Neural cell (in vitro differentiated cells): ENCODE measurements around the gene SP3. TPM values are rescaled to one million over a fixed set of nuclear protein-coding genes. Genes with fewer than 3 reads are reported as not detected.

ENCODE experiments used
- H2AFZ ChIP-seq: fragments of 200-600, 300-800 bp; sonication (generic), shearing (Covaris generic); 2 replicates; pipeline ENCODE4 v1.6.0; 2014; ENCODE audit warnings: low read depth, mild to moderate bottlenecking, antibody characterized with exemption, low read length, moderate library complexity
- H3F3A ChIP-seq: fragments of 200-600 bp; shearing (Covaris generic); 2 replicates; pipeline ENCODE4 v1.6.1; 2016; ENCODE audit warnings: mild to moderate bottlenecking, moderate library complexity, mixed read lengths, antibody characterized with exemption, low read length; ENCODE audit not compliant: insufficient read depth, poor library complexity, severe bottlenecking
- H3K27ac ChIP-seq: fragments of 200-600, 300-800 bp; sonication (generic), shearing (Covaris generic); 2 replicates; pipeline ENCODE4 v1.5.1; 2014; ENCODE audit warnings: mild to moderate bottlenecking, low read length, moderate library complexity
- H3K27me3 ChIP-seq: fragments of 300-800, 200-600 bp; sonication (generic), shearing (Covaris generic); 2 replicates; pipeline ENCODE4 v1.6.0; 2014; ENCODE audit warnings: mild to moderate bottlenecking, low read depth, low read length, moderate library complexity; ENCODE audit not compliant: insufficient read depth
- H3K36me3 ChIP-seq: fragments of 300-800, 200-600 bp; sonication (generic), shearing (Covaris generic); 2 replicates; pipeline ENCODE4 v1.5.1; 2014; ENCODE audit warnings: mild to moderate bottlenecking, antibody characterized with exemption, low read length, moderate library complexity; ENCODE audit not compliant: insufficient read depth
- H3K4me2 ChIP-seq: fragments of 300-800, 200-600 bp; sonication (generic), shearing (Covaris generic); 2 replicates; pipeline ENCODE4 v1.6.0; 2014; ENCODE audit warnings: mild to moderate bottlenecking, low read length
- H3K4me3 ChIP-seq: fragments of 300-800, 200-600 bp; sonication (generic), shearing (Covaris generic); 2 replicates; pipeline ENCODE4 v1.5.1; 2014; ENCODE audit warnings: mild to moderate bottlenecking, low read length, moderate library complexity
- H3K79me2 ChIP-seq: fragments of 200-600 bp; shearing (Covaris generic); replicated peaks from 2 replicates; pipeline ENCODE4 v1.6.0; 2014; ENCODE audit warnings: mild to moderate bottlenecking, low read length, moderate library complexity; ENCODE audit not compliant: insufficient read depth
- H3K9ac ChIP-seq: fragments of 300-800, 200-600 bp; sonication (generic), shearing (Covaris generic); 2 replicates; pipeline ENCODE4 v1.6.1; 2016; ENCODE audit warnings: mild to moderate bottlenecking, low read length, mixed read lengths
- H3K9me2 ChIP-seq: fragments of 200-600 bp; shearing (Covaris generic); 2 replicates; pipeline ENCODE4 v1.6.1; 2016; ENCODE audit warnings: mild to moderate bottlenecking, low read length, mixed read lengths; ENCODE audit not compliant: insufficient read depth
- H3K9me3 ChIP-seq: fragments of 200-600, 300-800 bp; sonication (generic), shearing (Covaris generic); 2 replicates; pipeline ENCODE4 v1.6.1; 2016; ENCODE audit warnings: mild to moderate bottlenecking, mixed run types, low read length, moderate library complexity, mixed read lengths
- H4K20me1 ChIP-seq: fragments of 200-600 bp; shearing (Covaris generic); 2 replicates; pipeline ENCODE4 v1.6.1; 2016; ENCODE audit warnings: mild to moderate bottlenecking, mixed run types; ENCODE audit not compliant: insufficient read depth
- EP300 ChIP-seq: fragments of 450-650 bp; conservative IDR thresholded peaks from 2 replicates; pipeline ENCODE4 v1.6.1; 2014; ENCODE audit warnings: antibody characterized with exemption, mild to moderate bottlenecking, moderate library complexity; ENCODE audit not compliant: poor library complexity, severe bottlenecking
- EZH2 ChIP-seq: fragments of 200-600, 300-800 bp; shearing (Covaris generic), sonication (generic); IDR thresholded peaks from 2 replicates; pipeline ENCODE4 v1.6.1; 2014; ENCODE audit warnings: antibody characterized with exemption, low read length, borderline replicate concordance, mild to moderate bottlenecking; ENCODE audit not compliant: insufficient read depth, poor library complexity, severe bottlenecking
- MXI1 ChIP-seq: fragments of 450-650 bp; conservative IDR thresholded peaks from 2 replicates; pipeline ENCODE4 v1.6.1; 2014; ENCODE audit warnings: antibody characterized with exemption, mild to moderate bottlenecking; ENCODE audit not compliant: poor library complexity, severe bottlenecking
- POLR2AphosphoS5 ChIP-seq: IDR thresholded peaks from 2 replicates; pipeline ENCODE4 v1.6.1; 2012
- RAD21 ChIP-seq: fragments of 450-650 bp; conservative IDR thresholded peaks from 2 replicates; pipeline ENCODE4 v1.6.1; 2014; ENCODE audit warnings: antibody characterized with exemption, mild to moderate bottlenecking, moderate library complexity
- SMC3 ChIP-seq: fragments of 450-650 bp; conservative IDR thresholded peaks from 2 replicates; pipeline ENCODE4 v1.6.1; 2014; ENCODE audit warnings: antibody characterized with exemption, mild to moderate bottlenecking, moderate library complexity; ENCODE audit not compliant: poor library complexity
- TAF1 ChIP-seq: IDR thresholded peaks from 2 replicates; pipeline ENCODE4 v1.6.1; 2012; ENCODE audit warnings: low read depth
- polyA plus RNA-seq: library from polyadenylated mRNA; depleted of rRNA; stranded (reverse); fragments of >200 nt; gene quantifications from 2 replicates; pipeline ENCODE4 v1.2.3, GENCODE V29; 2014
- TF ChIP-seq, protein P1 (sequence below): fragments of 450-650 bp; IDR thresholded peaks from 2 replicates; pipeline ENCODE4 v1.5.1; 2014; ENCODE audit warnings: antibody characterized with exemption, mild to moderate bottlenecking, moderate library complexity; ENCODE audit not compliant: poor library complexity, severe bottlenecking
- TF ChIP-seq, protein P2 (sequence below): IDR thresholded peaks from 2 replicates; pipeline ENCODE4 v1.6.1; 2012; ENCODE audit warnings: borderline replicate concordance

The SP3 gene
- polyA plus RNA-seq, 1 donor from 2014 or later: 57.8 TPM

DNA sequence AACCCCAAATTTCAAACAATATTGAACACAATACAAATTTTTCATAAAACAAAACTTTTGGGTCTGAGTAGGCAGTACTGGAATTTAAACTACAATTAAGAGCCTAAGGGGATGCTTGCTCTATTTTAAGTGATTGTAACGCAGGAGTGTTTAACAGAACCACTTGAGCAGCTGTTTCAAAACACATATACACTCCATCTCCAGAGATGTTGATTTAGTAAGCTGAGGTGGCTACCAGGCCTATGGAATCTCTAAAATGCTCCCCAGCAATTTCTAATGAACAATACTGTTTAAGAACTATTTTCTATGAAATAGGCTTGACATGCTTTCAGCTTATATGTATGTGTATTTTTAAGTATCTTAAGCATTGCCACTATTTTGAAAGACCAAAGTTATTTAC lies 58.5 kb downstream of the SP3 start:
- Histone ChIP-seq H3K4me3 (no peak overlapping the region), H3K9me3 (no peaks in the 10 kb centered on the region), H3K79me2 (no peaks in the 10 kb centered on the region), H3K36me3 (peaks cover 5% of the 10 kb centered on the region), H3F3A (no peaks in the 10 kb centered on the region), H3K9ac (no peak overlapping the region), H3K27me3 (no peaks in the 10 kb centered on the region), H3K4me2 (no peak overlapping the region), H4K20me1 (no peaks in the 10 kb centered on the region), H2AFZ (no peak overlapping the region), H3K27ac (no peak overlapping the region), H3K9me2 (no peaks in the 10 kb centered on the region)
- TF ChIP-seq MXI1 (no peak), EP300 (no peak), EZH2 (no peak), TAF1 (no peak), SMC3 (no peak), POLR2AphosphoS5 (no peak), RAD21 (no peak)
- TF ChIP-seq, protein P1, sequence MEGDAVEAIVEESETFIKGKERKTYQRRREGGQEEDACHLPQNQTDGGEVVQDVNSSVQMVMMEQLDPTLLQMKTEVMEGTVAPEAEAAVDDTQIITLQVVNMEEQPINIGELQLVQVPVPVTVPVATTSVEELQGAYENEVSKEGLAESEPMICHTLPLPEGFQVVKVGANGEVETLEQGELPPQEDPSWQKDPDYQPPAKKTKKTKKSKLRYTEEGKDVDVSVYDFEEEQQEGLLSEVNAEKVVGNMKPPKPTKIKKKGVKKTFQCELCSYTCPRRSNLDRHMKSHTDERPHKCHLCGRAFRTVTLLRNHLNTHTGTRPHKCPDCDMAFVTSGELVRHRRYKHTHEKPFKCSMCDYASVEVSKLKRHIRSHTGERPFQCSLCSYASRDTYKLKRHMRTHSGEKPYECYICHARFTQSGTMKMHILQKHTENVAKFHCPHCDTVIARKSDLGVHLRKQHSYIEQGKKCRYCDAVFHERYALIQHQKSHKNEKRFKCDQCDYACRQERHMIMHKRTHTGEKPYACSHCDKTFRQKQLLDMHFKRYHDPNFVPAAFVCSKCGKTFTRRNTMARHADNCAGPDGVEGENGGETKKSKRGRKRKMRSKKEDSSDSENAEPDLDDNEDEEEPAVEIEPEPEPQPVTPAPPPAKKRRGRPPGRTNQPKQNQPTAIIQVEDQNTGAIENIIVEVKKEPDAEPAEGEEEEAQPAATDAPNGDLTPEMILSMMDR: no peak
- TF ChIP-seq, protein P2, sequence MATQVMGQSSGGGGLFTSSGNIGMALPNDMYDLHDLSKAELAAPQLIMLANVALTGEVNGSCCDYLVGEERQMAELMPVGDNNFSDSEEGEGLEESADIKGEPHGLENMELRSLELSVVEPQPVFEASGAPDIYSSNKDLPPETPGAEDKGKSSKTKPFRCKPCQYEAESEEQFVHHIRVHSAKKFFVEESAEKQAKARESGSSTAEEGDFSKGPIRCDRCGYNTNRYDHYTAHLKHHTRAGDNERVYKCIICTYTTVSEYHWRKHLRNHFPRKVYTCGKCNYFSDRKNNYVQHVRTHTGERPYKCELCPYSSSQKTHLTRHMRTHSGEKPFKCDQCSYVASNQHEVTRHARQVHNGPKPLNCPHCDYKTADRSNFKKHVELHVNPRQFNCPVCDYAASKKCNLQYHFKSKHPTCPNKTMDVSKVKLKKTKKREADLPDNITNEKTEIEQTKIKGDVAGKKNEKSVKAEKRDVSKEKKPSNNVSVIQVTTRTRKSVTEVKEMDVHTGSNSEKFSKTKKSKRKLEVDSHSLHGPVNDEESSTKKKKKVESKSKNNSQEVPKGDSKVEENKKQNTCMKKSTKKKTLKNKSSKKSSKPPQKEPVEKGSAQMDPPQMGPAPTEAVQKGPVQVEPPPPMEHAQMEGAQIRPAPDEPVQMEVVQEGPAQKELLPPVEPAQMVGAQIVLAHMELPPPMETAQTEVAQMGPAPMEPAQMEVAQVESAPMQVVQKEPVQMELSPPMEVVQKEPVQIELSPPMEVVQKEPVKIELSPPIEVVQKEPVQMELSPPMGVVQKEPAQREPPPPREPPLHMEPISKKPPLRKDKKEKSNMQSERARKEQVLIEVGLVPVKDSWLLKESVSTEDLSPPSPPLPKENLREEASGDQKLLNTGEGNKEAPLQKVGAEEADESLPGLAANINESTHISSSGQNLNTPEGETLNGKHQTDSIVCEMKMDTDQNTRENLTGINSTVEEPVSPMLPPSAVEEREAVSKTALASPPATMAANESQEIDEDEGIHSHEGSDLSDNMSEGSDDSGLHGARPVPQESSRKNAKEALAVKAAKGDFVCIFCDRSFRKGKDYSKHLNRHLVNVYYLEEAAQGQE: no peak

DNA sequence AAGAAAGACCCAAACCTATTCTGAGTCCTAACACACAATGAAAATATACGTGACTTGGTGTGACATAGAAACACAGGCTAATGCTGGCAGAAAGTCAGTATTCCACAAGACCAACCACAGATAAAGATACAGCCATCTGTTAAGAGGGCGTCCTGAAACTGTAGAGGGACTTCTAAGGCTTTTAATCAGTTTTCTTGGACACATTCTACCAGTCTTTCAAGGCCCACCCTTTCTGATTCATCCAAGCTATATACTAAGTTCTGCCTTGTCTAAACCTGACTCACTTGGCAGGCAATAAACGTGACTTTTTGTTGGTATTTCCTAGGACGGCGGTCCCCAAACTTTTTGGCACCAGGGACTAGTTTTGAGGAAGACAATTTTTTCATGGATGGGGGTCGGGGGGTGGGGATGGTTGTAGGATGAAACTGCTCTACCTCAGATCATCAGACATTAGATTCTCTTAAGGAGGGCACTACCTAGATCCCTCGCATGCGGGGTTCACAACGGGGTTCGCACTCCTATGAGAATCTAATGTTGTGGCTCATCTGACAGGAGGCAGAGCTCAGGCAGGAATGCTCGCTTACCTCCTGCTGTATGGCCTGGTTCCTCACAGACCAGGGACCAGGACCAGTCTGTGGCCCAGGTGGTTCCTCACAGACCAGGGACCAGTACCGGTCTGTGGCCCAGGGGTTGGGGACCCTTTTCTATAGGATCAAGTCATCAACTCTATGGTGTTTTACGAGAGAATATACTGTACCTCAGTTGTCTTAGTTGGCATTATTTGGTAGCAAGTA lies 61.4 kb downstream of the SP3 start:
- TF ChIP-seq POLR2AphosphoS5 (no peak), RAD21 (no peak), EZH2 (no peak), TAF1 (no peak), SMC3 (no peak), MXI1 (no peak), EP300 (no peak)
- TF ChIP-seq, protein P2: no peak
- TF ChIP-seq, protein P1: no peak
- Histone ChIP-seq H3F3A (no peaks in the 10 kb centered on the region), H3K9me3 (no peaks in the 10 kb centered on the region), H3K4me3 (no peak overlapping the region), H2AFZ (no peak overlapping the region), H3K79me2 (no peaks in the 10 kb centered on the region), H3K9ac (no peak overlapping the region), H3K9me2 (no peaks in the 10 kb centered on the region), H4K20me1 (no peaks in the 10 kb centered on the region), H3K27me3 (no peaks in the 10 kb centered on the region), H3K36me3 (peaks cover 5% of the 10 kb centered on the region), H3K4me2 (no peak overlapping the region), H3K27ac (no peak overlapping the region)
